WTC11 (cell line): ENCODE results near the gene C22orf23. TPM values are rescaled to one million over a fixed set of nuclear protein-coding genes. Genes with fewer than 3 reads are reported as not detected.
A peak's percentile ranks its signal among the peaks of the same experiment; 100 is the strongest.

Experiments
- ATAC-seq: fragments of 200-7000 bp; cut with Tn5 transposase; 2 replicates; pipeline ENCODE4 v1.10.0; 2021; ENCODE audit warnings: mild to moderate bottlenecking, moderate library complexity
- CTCF ChIA-PET: fragments of 300-600 bp; sonication (Branson Sonifier 250); formaldehyde crosslinking; loops from one replicate; lab custom pipeline; 2021; ENCODE audit warnings: antibody characterized with exemption; lab: Charles Lee
- POLR2A ChIA-PET: fragments of 350-600 bp; sonication (Branson Sonifier 250); formaldehyde crosslinking; loops from one replicate; lab custom pipeline; 2021; ENCODE audit warnings: antibody characterized with exemption; lab: Charles Lee
- DNase-seq: peaks from one replicate; pipeline ENCODE4 v3.0.0; 2021; ENCODE audit warnings: low spot score
- H3K27ac Mint-ChIP-seq: 2 replicates; pipeline ENCODE4 v1.8.0; 2021; ENCODE audit warnings: mixed read lengths
- H3K27me3 Mint-ChIP-seq: 2 replicates; pipeline ENCODE4 v1.8.0; 2021; ENCODE audit warnings: low read depth, mild to moderate bottlenecking, moderate library complexity, mixed read lengths
- H3K36me3 Mint-ChIP-seq: 2 replicates; pipeline ENCODE4 v1.8.0; 2021; ENCODE audit warnings: mixed read lengths
- H3K4me1 Mint-ChIP-seq: 2 replicates; pipeline ENCODE4 v1.8.0; 2022; ENCODE audit warnings: mixed read lengths
- H3K4me3 Mint-ChIP-seq: 2 replicates; pipeline ENCODE4 v1.8.0; 2021; ENCODE audit warnings: mild to moderate bottlenecking, moderate library complexity, mixed read lengths
- H3K9me3 Mint-ChIP-seq: 2 replicates; pipeline ENCODE4 v1.8.0; 2021; ENCODE audit warnings: mixed read lengths
- ATF6 ChIP-seq: sonication (generic); formaldehyde crosslinking; IDR thresholded peaks from 2 replicates; pipeline ENCODE4 v1.8.1; 2023; ENCODE audit warnings: mild to moderate bottlenecking, missing genetic modification reagents
- E2F1 ChIP-seq: sonication (generic); formaldehyde crosslinking; IDR thresholded peaks from 2 replicates; pipeline ENCODE4 v1.8.0; 2022; ENCODE audit warnings: mild to moderate bottlenecking, missing genetic modification reagents
- EMX1 ChIP-seq: fragments of 250-450 bp; sonication (Bioruptor Pico); IDR thresholded peaks from 2 replicates; pipeline ENCODE4 v1.8.0; 2021; ENCODE audit warnings: mild to moderate bottlenecking
- ESRRA ChIP-seq: sonication (generic); formaldehyde crosslinking; IDR thresholded peaks from 2 replicates; pipeline ENCODE4 v1.8.1; 2022; ENCODE audit warnings: mild to moderate bottlenecking, missing genetic modification reagents, borderline replicate concordance
- ETV6 ChIP-seq: sonication (generic); formaldehyde crosslinking; IDR thresholded peaks from 2 replicates; pipeline ENCODE4 v1.8.1; 2022; ENCODE audit warnings: mild to moderate bottlenecking, missing genetic modification reagents
- FOXP1 ChIP-seq: sonication (generic); formaldehyde crosslinking; IDR thresholded peaks from 2 replicates; pipeline ENCODE4 v1.8.0; 2022; ENCODE audit warnings: missing genetic modification reagents, mild to moderate bottlenecking, moderate library complexity, borderline replicate concordance
- MLX ChIP-seq: sonication (generic); formaldehyde crosslinking; IDR thresholded peaks from 2 replicates; pipeline ENCODE4 v1.8.1; 2023; ENCODE audit warnings: mild to moderate bottlenecking, missing genetic modification reagents, moderate library complexity
- NFE2L1 ChIP-seq: sonication (generic); formaldehyde crosslinking; IDR thresholded peaks from 2 replicates; pipeline ENCODE4 v1.8.1; 2023; ENCODE audit warnings: missing genetic modification reagents
- NR2C2 ChIP-seq: sonication (generic); formaldehyde crosslinking; IDR thresholded peaks from 2 replicates; pipeline ENCODE4 v1.8.0; 2022; ENCODE audit warnings: mild to moderate bottlenecking, missing genetic modification reagents
- SOX15 ChIP-seq: fragments of 250-450 bp; sonication (Bioruptor Pico); IDR thresholded peaks from 2 replicates; pipeline ENCODE4 v1.9.0; 2021; ENCODE audit warnings: mild to moderate bottlenecking
- SP1 ChIP-seq: sonication (generic); formaldehyde crosslinking; conservative IDR thresholded peaks from 2 replicates; pipeline ENCODE4 v1.8.1; 2022; ENCODE audit warnings: missing genetic modification reagents
- TP53 ChIP-seq: sonication (generic); formaldehyde crosslinking; IDR thresholded peaks from 2 replicates; pipeline ENCODE4 v1.8.1; 2023; ENCODE audit warnings: mild to moderate bottlenecking, missing genetic modification reagents
- ZNF219 ChIP-seq: sonication (generic); formaldehyde crosslinking; IDR thresholded peaks from 2 replicates; pipeline ENCODE4 v1.8.0; 2023; ENCODE audit warnings: missing genetic modification reagents, mild to moderate bottlenecking, borderline replicate concordance
- ZNF232 ChIP-seq: sonication (generic); formaldehyde crosslinking; IDR thresholded peaks from 2 replicates; pipeline ENCODE4 v1.8.0; 2022; ENCODE audit warnings: mild to moderate bottlenecking, missing genetic modification reagents
- ZSCAN18 ChIP-seq: fragments of 250-450 bp; sonication (Bioruptor Pico); IDR thresholded peaks from 2 replicates; pipeline ENCODE4 v2.1.2; 2022; ENCODE audit warnings: mild to moderate bottlenecking, moderate library complexity
- total RNA-seq: library from RNA; stranded (reverse); gene quantifications from 3 replicates; pipeline ENCODE4 v1.2.3, GENCODE V29; 2021
- TF ChIP-seq, protein P1 (sequence below): sonication (generic); formaldehyde crosslinking; IDR thresholded peaks from 2 replicates; pipeline ENCODE4 v1.8.1; 2023; ENCODE audit warnings: mild to moderate bottlenecking, missing genetic modification reagents
- TF ChIP-seq, protein P2 (sequence below): fragments of 250-450 bp; sonication (Bioruptor Pico); IDR thresholded peaks from 2 replicates; pipeline ENCODE4 v1.9.0; 2021; ENCODE audit warnings: moderate library complexity, mild to moderate bottlenecking, inconsistent platforms, borderline replicate concordance
- TF ChIP-seq, protein P3 (sequence below): sonication (generic); formaldehyde crosslinking; IDR thresholded peaks from 2 replicates; pipeline ENCODE4 v1.8.1; 2023; ENCODE audit warnings: mild to moderate bottlenecking, missing genetic modification reagents, moderate library complexity

The C22orf23 gene
- total RNA-seq, 1 experiment from 2014 or later: 0.72 TPM

DNA sequence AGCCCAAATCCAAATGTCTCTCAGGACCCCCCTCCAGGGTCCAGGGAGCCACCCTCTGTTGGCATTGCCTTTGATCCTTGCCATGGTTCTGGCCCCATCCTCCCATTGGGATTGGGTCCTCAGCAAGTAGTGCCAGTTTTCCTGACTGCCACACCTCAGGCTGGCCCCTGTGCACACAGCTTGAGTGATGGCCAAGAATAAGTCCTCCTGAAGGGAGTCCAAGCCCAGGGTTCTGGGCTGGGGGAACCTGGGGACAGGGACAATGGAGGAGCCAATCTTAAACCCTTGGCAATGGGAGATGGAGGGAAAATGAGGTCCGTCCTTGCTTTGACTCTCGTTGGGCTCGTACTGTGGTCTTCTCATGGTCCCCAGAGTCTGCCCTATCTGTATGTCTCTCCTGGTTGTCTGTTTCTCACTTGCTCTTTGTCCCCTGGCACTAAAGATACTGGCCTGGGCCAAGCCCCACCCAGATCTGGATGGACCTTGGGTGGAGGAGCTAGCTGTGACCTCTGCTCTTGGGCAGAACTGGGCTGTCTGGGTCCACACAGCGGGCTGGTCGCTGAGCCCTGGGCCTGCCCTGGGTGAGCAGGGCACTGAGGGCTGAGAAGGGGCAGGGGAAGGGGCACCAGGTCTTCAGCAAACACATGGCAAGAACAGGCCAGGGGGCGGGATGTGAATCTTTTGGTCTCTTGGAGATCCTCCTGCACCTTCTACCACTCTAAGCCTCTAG is 28.0 kb upstream of the C22orf23 start:
- H3K4me1 Mint-ChIP-seq: peaks cover 22% of the 10 kb centered on the region
- peaks cover 19% of the 10 kb centered on the region for H3K27me3 Mint-ChIP-seq
- H3K4me3 Mint-ChIP-seq: no peak overlapping the region
- H3K36me3 Mint-ChIP-seq: peaks cover under 1% of the 10 kb centered on the region; the same call in 1 of the 2 replicates
- no peak overlapping the region for H3K27ac Mint-ChIP-seq
- no peak for TF ChIP-seq ATF6 (CRISPR knock-in tag)
- no peak for TF ChIP-seq SOX15 (CRISPR knock-in tag)
- TF ChIP-seq EMX1 (CRISPR knock-in tag): no peak
- ChIA-PET POLR2A (no interaction called here), CTCF (interaction anchor here (1.4 to 2.3 kb wide), 2 partner anchors 8 to 10 kb away, joined by 3 to 25 read pairs; no protein-coding TSS in a partner anchor)
- no peak for ATAC-seq
- no peak for DNase-seq
- no peaks in the 10 kb centered on the region for H3K9me3 Mint-ChIP-seq

DNA sequence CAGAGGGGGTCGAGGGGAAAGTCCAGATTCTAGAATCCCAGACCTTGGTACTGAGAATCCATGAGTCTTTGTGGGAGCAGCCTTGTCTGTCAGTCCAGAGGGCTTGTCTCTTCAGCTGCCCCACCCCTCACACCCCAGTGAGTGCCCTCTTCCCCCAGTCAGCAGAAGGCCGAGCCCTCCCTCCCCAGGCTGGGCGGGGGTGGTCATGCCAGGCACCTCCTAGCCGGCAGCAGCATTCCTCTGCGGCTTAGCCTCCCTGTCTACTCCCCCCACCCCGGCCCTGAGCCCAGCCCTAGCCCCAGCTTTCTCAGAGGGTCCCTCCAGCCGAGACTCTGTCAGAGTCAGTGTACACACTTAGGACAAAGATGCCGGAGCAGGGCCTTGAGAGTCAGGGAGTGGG is 26.4 kb upstream of the C22orf23 start:
- ATAC-seq: no peak
- no peak overlapping the region for H3K4me3 Mint-ChIP-seq
- TF ChIP-seq, protein P1, sequence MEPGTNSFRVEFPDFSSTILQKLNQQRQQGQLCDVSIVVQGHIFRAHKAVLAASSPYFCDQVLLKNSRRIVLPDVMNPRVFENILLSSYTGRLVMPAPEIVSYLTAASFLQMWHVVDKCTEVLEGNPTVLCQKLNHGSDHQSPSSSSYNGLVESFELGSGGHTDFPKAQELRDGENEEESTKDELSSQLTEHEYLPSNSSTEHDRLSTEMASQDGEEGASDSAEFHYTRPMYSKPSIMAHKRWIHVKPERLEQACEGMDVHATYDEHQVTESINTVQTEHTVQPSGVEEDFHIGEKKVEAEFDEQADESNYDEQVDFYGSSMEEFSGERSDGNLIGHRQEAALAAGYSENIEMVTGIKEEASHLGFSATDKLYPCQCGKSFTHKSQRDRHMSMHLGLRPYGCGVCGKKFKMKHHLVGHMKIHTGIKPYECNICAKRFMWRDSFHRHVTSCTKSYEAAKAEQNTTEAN (CRISPR knock-in tag): no peak
- TF ChIP-seq, all 79 proteins: peak for 0
- peaks cover 14% of the 10 kb centered on the region for H3K4me1 Mint-ChIP-seq
- POLR2A ChIA-PET: no interaction called here
- no peak for DNase-seq
- H3K36me3 Mint-ChIP-seq: peaks cover 9% of the 10 kb centered on the region; the same call in 1 of the 2 replicates
- no peak overlapping the region for H3K27ac Mint-ChIP-seq
- H3K9me3 Mint-ChIP-seq: no peaks in the 10 kb centered on the region
- H3K27me3 Mint-ChIP-seq: peaks cover 16% of the 10 kb centered on the region
- CTCF ChIA-PET: interaction anchor here (0.6 to 2.2 kb wide), 6 partner anchors 10 to 118 kb away, joined by 3 to 8 read pairs (median 4); no protein-coding TSS in a partner anchor

DNA sequence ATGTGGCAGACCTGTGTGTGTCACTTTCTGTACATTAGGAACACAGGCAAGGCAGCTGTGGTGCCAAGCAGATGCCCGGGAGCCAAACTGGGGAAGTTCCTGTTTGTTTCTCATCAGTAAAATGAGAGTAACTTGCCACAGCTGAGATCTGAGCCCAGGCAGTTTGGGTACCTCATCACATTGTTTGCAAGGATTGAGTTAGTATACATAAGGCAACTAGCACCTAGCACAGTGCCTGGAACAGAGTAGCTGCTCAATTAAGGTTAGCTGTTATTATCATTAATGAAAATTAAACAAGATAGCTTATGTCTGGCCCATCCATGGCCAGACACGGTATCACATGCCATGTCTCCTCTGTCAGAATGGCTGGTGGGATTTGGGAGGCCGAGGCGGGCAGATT is 23.1 kb upstream of the C22orf23 start:
- H3K27me3 Mint-ChIP-seq: no peaks in the 10 kb centered on the region
- ChIA-PET CTCF (no interaction called here), POLR2A (no interaction called here)
- peaks cover 11% of the 10 kb centered on the region for H3K4me1 Mint-ChIP-seq
- peaks cover 11% of the 10 kb centered on the region; the same call in 1 of the 2 replicates for H3K36me3 Mint-ChIP-seq
- DNase-seq (no peak), ATAC-seq (no peak)
- H3K27ac Mint-ChIP-seq: peak overlapping the region; percentile 61; the same call in 1 of the 2 replicates
- H3K4me3 Mint-ChIP-seq: no peak overlapping the region
- H3K9me3 Mint-ChIP-seq: no peaks in the 10 kb centered on the region
- TF ChIP-seq E2F1 (CRISPR knock-in tag): no peak
- TF ChIP-seq SP1: no peak
- TF ChIP-seq NFE2L1: no peak
- TF ChIP-seq, protein P2, sequence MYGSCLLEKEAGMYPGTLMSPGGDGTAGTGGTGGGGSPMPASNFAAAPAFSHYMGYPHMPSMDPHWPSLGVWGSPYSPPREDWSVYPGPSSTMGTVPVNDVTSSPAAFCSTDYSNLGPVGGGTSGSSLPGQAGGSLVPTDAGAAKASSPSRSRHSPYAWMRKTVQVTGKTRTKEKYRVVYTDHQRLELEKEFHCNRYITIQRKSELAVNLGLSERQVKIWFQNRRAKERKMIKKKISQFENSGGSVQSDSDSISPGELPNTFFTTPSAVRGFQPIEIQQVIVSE (CRISPR knock-in tag): no peak
- no peak for TF ChIP-seq TP53 (CRISPR knock-in tag)
- no peak for TF ChIP-seq FOXP1 (CRISPR knock-in tag)
- TF ChIP-seq MLX (CRISPR knock-in tag): no peak
- TF ChIP-seq ZNF232 (CRISPR knock-in tag): no peak
- no peak for TF ChIP-seq NR2C2 (CRISPR knock-in tag)
- TF ChIP-seq, protein P3, sequence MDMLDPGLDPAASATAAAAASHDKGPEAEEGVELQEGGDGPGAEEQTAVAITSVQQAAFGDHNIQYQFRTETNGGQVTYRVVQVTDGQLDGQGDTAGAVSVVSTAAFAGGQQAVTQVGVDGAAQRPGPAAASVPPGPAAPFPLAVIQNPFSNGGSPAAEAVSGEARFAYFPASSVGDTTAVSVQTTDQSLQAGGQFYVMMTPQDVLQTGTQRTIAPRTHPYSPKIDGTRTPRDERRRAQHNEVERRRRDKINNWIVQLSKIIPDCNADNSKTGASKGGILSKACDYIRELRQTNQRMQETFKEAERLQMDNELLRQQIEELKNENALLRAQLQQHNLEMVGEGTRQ (CRISPR knock-in tag): no peak
- TF ChIP-seq ZNF219 (CRISPR knock-in tag): no peak
- no peak for TF ChIP-seq ZSCAN18 (CRISPR knock-in tag)
- TF ChIP-seq ESRRA (CRISPR knock-in tag): no peak
- no peak for TF ChIP-seq ETV6 (CRISPR knock-in tag)
